GM21390 (cell line): Measurements from ENCODE around the gene MAP2K7.
"Not testable (repeated sequence)": the region's sequence is repeated elsewhere in the genome, so short reads cannot be mapped to it uniquely, and the experiment has no call there.

ENCODE experiments used
- ATAC-seq: cut with Tn5 transposase; IDR thresholded peaks from one replicate; pipeline ENCODE4 v1.9.1; 2021; ENCODE audit not compliant: unreplicated experiment

Gene MAP2K7

GRCh38 chr19:7959211-7959610 lies 55.5 kb downstream of the MAP2K7 start:
- no peak for ATAC-seq

GRCh38 chr19:7961082-7961481 lies 57.4 kb downstream of the MAP2K7 start:
- ATAC-seq, result not testable (repeated sequence)

- ATAC-seq, result no peak
Observed at GRCh38 chr19:7961920-7962626, 58.4 kb downstream of the MAP2K7 start.

DNA sequence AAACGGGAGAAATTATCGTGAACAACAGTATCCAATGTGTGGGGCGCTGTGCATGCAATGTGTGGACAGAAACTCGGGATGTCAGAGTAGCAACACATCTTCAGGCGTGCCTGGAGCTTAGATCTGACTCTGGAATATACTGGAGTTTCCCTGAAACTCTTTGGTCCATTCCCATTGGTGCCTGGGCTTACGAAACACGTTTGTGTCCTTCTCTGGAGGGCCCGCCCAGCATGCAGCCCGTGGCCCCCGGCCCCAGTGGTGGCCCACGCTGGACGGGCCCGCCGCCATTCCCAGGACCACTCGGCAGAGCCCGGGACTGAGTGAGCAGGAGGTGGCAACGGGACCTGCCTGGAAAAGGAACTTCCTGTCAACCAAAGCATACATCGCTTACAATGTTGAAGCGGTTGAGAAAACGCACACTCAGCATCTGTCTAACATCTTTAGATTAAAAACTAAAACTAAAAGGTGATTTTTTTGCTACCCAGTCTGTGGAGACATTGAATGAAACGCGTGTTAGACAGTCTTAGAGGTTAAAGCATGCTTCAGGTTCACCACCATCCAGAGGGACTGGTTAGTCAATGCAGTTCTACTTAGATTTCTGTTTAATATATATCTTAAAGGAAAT lies 59.1 kb downstream of the MAP2K7 start:
- no peak for ATAC-seq

DNA sequence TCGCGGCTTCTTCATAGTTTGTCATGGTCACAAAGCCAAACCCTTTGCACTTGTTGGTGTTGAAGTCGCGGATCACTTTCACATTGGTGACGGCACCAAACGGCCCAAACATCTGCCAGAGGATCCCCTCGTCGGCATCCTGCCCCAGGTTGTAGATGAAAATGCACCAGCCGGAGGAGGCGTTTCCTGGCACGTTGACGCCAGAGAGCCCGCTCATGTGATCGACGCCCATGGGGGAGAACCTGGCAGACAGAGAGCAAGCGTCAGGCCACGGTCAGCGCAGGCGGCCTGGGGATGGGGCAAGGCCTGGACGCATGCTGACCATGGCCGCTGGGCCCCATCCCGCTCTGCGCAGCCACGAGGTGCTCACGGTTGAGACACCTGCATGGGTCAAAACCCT lies 59.9 kb downstream of the MAP2K7 start:
- no peak for ATAC-seq
